Stimulated activated effector memory CD8-positive, alpha-beta T cell treated with anti-CD3 and anti-CD28 coated beads, Interleukin-12 subunit alpha, Interleukin-12 subunit beta, amount 100 ng/mL, for 72 hours (primary cell): Measurements from ENCODE around the gene RUSF1.
A peak's percentile ranks its signal among the peaks of the same experiment; 100 is the strongest.
"Not testable (repeated sequence)": the region's sequence is repeated elsewhere in the genome, so short reads cannot be mapped to it uniquely, and the experiment has no call there.

Source experiments
- ATAC-seq: fragments of 150-1000 bp; cut with Tn5 transposase; 2 replicates; pipeline ENCODE4 v1.10.0; 2021
- DNase-seq, 2 donors: peaks; one replicate each; pipeline ENCODE4 v3.0.0; 2021 to 2022; ENCODE audit warnings: low spot score in 2 of 2
- H3K27ac Mint-ChIP-seq: one replicate; pipeline ENCODE4 v1.8.0; 2022; ENCODE audit warnings: mild to moderate bottlenecking, mixed read lengths
- H3K36me3 Mint-ChIP-seq: one replicate; pipeline ENCODE4 v1.8.0; 2022; ENCODE audit warnings: mild to moderate bottlenecking, mixed read lengths
- H3K4me1 Mint-ChIP-seq: one replicate; pipeline ENCODE4 v1.8.0; 2022; ENCODE audit warnings: mixed read lengths
- H3K4me3 Mint-ChIP-seq: one replicate; pipeline ENCODE4 v1.8.0; 2022; ENCODE audit warnings: mild to moderate bottlenecking, mixed read lengths
- H3K9me3 Mint-ChIP-seq: one replicate; pipeline ENCODE4 v1.8.0; 2022; ENCODE audit warnings: mixed read lengths

The RUSF1 gene

DNA sequence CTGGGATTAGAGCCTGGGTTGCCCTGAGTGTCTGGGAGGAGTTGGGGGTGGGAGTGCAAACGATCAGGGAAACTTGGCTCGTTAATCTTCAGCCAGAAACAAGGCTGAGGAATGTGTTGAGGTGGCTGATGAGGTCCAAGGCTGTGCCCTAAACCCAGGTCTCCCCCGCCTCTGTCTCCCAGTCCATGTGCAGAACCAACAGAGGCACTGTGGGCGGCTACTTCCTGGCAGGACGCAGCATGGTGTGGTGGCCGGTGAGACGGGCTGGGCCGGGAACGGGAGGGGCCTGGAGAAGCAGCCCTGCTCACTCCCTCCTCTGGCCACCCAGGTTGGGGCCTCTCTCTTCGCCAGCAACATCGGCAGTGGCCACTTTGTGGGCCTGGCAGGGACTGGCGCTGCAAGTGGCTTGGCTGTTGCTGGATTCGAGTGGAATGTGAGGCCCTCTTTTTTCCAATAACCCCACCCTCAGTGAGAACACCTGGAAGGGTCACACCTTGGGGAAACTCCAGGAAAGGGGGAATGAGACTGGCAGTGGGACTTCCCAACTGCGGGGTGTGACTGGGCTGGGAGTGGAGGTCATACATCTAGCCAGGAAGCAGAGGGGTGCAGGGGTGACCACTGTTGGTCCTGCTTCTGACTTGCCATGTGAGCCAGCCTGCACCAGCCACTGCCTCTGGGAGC, 23.6 kb downstream of the RUSF1 start:
- DNase-seq (no peak), ATAC-seq (no peak)
- H3K4me1 Mint-ChIP-seq, result peaks cover 5% of the 10 kb centered on the region
- H3K36me3 Mint-ChIP-seq, result no peaks in the 10 kb centered on the region
- no peak overlapping the region for H3K4me3 Mint-ChIP-seq
- no peaks in the 10 kb centered on the region for H3K9me3 Mint-ChIP-seq
- H3K27ac Mint-ChIP-seq, result peak overlapping the region; percentile 12

DNA sequence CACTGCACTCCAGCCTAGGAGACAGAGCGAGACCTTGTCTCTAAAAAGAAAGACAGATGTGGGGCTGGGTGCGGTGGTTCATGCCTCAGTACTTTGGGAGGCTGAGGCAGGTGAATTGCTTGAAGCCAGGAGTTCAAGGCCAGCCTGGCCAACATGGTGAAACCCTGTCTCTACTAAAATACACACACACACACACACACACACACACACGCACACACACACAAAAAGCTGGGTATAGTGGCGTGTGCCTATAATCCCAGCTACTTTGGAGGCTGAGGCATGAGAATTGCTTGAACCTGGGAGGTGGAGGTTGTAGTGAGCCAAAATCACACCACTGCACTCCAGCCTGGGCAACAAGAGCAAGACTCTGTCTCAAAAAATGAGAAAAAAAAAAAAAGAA, 24.1 kb downstream of the RUSF1 start:
- H3K4me1 Mint-ChIP-seq, H3K4me3 Mint-ChIP-seq, DNase-seq, H3K27ac Mint-ChIP-seq, H3K9me3 Mint-ChIP-seq, ATAC-seq, H3K36me3 Mint-ChIP-seq: not testable (repeated sequence)

DNA sequence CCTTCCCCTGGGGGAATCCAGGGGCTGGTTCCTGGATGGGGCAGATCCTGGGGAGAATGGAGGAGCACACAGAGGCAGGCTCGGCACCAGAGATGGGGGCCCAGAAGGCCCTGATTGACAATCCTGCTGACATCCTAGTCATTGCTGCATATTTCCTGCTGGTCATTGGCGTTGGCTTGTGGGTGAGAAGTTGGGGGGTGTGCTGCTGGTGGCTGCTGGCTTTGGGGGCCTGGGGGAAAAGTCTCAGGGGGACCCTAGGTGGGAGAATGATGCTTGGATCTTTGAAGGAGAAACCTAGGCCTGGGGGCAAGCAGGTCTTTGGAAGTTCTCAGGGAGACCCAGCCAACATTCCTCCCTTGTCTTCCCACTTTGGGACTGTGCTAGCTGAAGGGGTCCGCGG, 25.1 kb downstream of the RUSF1 start, which contains the start of gene SLC5A2:
TSS of gene SLC5A2 (plus strand) at position 43 of the 400 bp plus-strand sequence. CDS start at position 57, 14 bp downstream.
- no peak within 1 kb of the TSS for H3K4me3 Mint-ChIP-seq
- no peak for ATAC-seq
- H3K9me3 Mint-ChIP-seq, result no peaks in the 10 kb centered on the region
- H3K36me3 Mint-ChIP-seq, result no peaks in the 10 kb centered on the region
- peak within 1 kb of the TSS; percentile 53 for H3K27ac Mint-ChIP-seq
- DNase-seq, result no peak
- peaks cover 3% of the 10 kb centered on the region for H3K4me1 Mint-ChIP-seq

DNA sequence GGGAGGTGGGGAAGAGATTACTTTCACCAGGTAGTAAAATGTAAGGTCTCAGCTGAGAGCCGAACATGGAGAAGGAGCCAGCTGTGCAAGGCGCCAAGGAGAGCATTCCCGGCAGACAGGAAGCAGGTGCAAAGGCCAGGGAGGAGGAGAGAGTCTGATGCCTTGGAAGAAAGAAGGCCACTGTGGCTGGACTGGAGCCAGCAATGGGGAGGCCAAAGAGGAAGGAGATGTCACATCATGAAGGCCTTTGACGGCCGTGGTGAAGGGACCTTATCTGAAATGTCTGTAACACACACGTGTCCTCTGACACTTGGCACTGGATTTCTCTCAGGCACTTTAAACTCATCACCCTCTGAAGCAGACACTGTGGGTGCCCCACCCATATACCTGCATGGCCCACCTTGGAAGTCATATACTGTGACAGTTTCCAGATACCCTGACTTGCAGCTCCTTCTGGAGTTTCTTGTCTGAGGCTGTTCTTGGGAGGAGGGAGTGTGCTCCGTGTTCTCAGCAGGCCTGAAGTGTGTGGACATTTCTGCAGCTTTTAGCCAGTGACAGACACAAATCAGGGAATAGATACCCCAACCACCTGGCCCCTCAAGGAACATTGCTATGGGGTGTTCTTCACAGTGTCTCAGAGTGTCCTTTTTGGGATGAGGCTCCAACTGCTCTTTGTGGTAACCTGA, 27.2 kb downstream of the RUSF1 start:
- ATAC-seq (no peak), DNase-seq (no peak)
- H3K9me3 Mint-ChIP-seq, result no peaks in the 10 kb centered on the region
- H3K36me3 Mint-ChIP-seq, result no peaks in the 10 kb centered on the region
- H3K4me1 Mint-ChIP-seq, result peaks cover 19% of the 10 kb centered on the region
- H3K4me3 Mint-ChIP-seq, result no peak overlapping the region
- H3K27ac Mint-ChIP-seq, result no peak overlapping the region

DNA sequence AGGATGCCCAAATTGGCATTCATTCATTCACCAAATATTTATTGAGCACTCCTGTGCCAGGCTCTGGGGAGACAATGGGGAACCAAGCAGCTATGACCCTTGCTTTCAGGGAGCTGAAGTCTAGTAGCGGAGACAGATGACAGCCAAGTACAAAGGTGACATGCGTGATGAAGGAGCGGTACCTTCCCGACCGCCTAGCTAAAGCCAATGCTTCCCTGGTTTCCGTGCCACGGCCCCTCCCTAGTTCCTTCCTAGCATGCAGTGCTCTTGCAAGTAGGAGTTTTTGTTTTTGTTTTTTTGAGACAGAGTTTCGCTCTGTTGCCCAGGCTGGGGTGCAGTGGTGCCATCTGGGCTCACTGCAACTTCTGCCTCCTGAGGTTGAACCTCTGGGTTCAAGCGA, 28.4 kb downstream of the RUSF1 start:
- no peak overlapping the region for H3K27ac Mint-ChIP-seq
- no peak for ATAC-seq

DNA sequence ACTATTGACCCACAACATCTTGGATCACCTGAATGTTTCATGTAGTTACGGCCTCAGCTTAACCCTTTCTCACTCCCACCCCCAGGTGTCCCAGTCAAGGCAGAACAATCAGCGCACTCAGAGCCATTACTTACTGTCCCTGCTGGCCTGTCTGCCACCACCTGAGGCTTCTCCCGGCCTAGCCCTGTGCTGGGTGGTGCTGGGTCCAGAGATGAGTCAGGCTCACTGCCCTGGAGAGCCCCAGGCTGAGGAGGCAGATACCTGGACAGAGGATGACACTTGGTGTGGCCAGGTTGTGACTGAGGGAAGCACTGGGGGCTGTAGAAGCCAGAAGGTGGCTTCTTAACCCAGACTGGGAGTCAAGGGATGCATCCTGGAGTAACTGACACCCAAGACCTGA, 29.2 kb downstream of the RUSF1 start:
- H3K36me3 Mint-ChIP-seq, result no peaks in the 10 kb centered on the region
- ATAC-seq (no peak), DNase-seq (no peak)
- no peak overlapping the region for H3K4me3 Mint-ChIP-seq
- H3K27ac Mint-ChIP-seq, result no peak overlapping the region
- no peaks in the 10 kb centered on the region for H3K9me3 Mint-ChIP-seq
- H3K4me1 Mint-ChIP-seq, result peaks cover 20% of the 10 kb centered on the region

More for the DNA sequence above, 28.4 kb downstream of the RUSF1 start:
- Mint-ChIP-seq H3K36me3 (no peaks in the 10 kb centered on the region), H3K4me3 (no peak overlapping the region), H3K4me1 (peaks cover 20% of the 10 kb centered on the region), H3K9me3 (no peaks in the 10 kb centered on the region)
- DNase-seq, result no peak

DNA sequence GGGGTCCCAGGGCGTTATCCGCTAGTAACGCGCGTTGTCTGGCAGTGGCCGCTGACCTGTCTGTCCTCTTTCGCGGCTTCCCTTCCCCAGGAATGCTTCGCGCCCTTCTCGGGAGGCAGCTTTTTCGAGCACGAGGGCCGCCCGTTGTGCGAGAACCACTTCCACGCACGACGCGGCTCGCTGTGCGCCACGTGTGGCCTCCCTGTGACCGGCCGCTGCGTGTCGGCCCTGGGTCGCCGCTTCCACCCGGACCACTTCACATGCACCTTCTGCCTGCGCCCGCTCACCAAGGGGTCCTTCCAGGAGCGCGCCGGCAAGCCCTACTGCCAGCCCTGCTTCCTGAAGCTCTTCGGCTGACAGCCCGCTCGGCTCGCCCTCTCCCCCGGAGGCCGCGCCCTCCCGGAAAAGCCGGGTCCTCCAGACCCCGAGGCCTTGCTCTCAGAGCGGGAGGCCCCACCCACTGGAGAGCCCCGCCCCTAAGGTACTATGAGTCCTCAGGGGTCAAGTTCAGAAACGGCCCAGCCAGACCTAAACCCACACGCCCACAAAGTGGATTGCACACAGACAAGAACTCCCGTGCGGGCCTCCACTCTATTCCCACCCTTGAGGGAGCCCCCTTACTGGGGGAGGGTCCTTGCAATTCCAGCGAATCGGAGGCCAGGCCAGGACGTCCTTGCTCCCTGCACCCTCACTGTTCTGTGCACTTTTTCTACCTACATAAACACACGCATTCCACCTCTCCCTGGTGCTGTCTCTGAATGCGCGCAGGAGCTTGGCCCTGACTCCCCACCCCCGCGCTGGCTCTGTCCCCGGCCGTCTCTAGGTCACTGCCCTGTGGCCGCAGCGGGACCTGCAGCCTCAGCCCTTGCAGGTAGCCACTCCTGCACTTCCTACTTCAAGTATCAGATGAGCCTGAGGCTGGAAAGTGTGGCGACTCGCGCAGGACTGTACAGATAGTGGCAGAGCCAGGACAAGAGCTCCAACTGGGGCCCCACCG, 30.7 kb downstream of the RUSF1 start:
- Mint-ChIP-seq H3K36me3 (no peaks in the 10 kb centered on the region), H3K4me1 (peaks cover 25% of the 10 kb centered on the region), H3K9me3 (no peaks in the 10 kb centered on the region), H3K27ac (no peak overlapping the region), H3K4me3 (peak overlapping the region; percentile 83)
- peak in 1 of 2 donors; percentile 63 for DNase-seq
- peak; percentile 43 for ATAC-seq

DNA sequence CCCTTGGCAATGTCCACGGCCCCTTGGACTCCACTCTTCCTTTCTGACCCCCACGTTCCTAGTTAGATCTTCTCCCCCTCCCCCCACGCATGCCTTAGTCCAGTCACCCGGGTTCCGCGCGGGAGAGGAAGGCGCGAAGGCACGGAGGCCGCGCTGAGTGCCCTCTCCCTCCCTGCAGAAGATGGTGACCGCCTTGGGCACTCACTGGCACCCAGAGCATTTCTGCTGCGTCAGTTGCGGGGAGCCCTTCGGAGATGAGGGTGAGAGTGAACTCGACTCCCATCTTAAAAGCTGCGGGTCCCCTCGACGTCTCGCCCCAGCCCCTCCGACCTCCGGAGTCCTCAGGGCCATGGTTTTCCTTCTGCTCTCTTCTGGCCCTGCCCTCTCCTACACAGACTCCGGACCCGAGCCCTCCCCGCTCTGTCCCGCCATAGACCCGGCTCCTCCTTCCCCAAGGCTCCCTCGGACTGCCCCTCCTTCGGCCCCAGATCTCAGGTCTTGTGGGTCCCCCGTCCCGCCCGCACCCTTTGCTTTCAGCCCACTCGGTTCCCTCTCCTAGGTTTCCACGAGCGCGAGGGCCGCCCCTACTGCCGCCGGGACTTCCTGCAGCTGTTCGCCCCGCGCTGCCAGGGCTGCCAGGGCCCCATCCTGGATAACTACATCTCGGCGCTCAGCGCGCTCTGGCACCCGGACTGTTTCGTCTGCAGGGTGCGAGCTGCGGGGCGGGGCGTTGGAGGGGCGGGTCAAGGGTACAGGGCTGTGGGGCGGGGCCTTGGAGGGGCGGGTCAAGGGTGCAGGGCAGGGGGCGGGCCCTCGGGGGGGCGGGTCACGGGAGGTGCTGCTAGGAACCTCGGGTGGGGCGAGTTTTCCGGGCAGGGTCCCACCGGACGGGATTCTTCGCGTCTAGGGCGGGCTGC, 31.6 kb downstream of the RUSF1 start:
- DNase-seq, result peak; percentile 66 to 83
- Mint-ChIP-seq H3K4me1 (peaks cover 28% of the 10 kb centered on the region), H3K9me3 (no peaks in the 10 kb centered on the region), H3K36me3 (no peaks in the 10 kb centered on the region), H3K27ac (peak overlapping the region; percentile 77), H3K4me3 (peak overlapping the region; percentile 83)
- ATAC-seq, result peak; percentile 89

DNA sequence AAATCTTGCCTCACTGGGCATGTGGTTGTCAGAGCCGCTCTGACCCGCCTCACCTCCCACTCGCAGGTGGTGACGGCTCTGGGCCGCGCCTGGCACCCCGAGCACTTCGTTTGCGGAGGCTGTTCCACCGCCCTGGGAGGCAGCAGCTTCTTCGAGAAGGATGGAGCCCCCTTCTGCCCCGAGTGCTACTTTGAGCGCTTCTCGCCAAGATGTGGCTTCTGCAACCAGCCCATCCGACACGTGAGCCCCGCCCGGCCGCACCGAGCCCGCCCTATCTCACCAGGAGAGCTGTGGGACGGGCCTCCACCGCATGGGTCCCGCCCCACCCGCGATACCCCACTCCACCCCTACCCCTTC, 32.3 kb downstream of the RUSF1 start:
- H3K27ac Mint-ChIP-seq, result no peak overlapping the region

DNA sequence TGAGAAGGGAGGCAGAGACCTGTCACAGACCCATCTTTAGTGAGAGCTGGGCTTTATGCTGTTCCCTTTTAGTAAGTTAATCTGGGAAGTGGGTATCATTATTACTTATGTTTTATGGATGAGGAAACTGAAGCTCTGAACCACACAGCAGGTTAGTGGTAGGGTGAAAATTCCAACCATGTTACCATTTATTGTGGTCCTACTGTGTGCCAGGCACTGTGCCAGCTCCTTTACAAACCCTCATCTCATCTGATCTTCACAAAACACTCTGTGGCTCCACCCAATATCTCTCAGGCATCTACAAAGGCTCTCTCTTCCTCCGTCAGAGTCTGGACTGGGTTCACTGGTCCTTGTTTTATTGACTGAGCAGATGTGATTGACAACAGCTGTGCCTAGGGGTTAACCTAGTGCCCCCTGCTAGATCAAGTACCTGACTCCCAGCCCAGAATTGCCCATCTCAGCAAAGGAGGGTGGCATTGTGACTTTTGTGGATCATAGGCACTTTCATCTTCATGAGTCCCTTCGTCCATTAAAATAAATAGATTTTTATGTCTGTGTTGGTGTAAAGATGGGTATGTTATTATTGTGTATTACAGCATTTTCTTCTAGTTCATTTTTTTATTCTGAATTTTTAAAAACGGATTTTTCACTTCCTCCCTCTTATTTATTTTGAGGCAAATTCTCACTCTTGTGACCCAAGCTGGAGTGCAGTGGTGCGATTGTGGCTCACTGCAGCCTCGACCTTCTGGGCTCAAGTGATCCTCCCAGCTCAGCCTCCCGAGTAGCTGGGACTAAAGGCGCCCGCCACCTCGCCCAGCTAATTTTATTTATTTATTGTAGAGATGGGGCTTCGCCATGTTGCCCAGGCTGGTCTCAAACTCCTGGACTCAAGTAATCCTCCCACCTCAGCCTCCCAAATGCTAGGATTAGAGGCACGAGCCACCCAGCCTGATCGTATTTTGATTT, 33.1 kb downstream of the RUSF1 start:
- DNase-seq (no peak), ATAC-seq (no peak)
- no peaks in the 10 kb centered on the region for H3K36me3 Mint-ChIP-seq
- no peak overlapping the region for H3K27ac Mint-ChIP-seq
- H3K4me3 Mint-ChIP-seq, result peak overlapping the region; percentile 83
- H3K4me1 Mint-ChIP-seq, result peaks cover 28% of the 10 kb centered on the region
- no peaks in the 10 kb centered on the region for H3K9me3 Mint-ChIP-seq

More for the DNA sequence above, 32.3 kb downstream of the RUSF1 start:
- H3K36me3 Mint-ChIP-seq, result no peaks in the 10 kb centered on the region
- ATAC-seq, result no peak
- peaks cover 28% of the 10 kb centered on the region for H3K4me1 Mint-ChIP-seq
- H3K9me3 Mint-ChIP-seq, result no peaks in the 10 kb centered on the region
- peak overlapping the region; percentile 83 for H3K4me3 Mint-ChIP-seq
- no peak for DNase-seq

DNA sequence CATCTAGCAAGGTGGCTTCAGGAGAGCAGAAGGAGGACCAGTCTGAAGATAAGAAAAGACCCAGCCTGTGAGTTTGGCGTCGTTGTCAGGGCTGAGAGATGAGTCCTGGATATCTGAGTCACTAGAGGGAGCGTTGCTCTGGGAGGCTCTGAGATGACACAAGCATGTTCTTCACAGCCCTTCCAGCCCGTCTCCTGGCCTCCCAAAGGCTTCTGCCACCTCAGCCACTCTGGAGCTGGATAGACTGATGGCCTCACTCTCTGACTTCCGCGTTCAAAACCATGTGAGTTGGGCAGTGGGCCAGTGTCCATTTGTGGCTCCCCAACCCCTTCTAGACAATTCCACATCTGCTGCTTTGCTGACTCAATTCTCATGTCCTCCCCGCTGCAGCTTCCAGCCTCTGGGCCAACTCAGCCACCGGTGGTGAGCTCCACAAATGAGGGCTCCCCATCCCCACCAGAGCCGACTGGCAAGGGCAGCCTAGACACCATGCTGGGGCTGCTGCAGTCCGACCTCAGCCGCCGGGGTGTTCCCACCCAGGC, 33.9 kb downstream of the RUSF1 start:
- no peaks in the 10 kb centered on the region for H3K9me3 Mint-ChIP-seq
- no peaks in the 10 kb centered on the region for H3K36me3 Mint-ChIP-seq
- no peak overlapping the region for H3K4me3 Mint-ChIP-seq
- H3K4me1 Mint-ChIP-seq, result peaks cover 28% of the 10 kb centered on the region
- no peak overlapping the region for H3K27ac Mint-ChIP-seq
- DNase-seq, result no peak
- ATAC-seq, result no peak

DNA sequence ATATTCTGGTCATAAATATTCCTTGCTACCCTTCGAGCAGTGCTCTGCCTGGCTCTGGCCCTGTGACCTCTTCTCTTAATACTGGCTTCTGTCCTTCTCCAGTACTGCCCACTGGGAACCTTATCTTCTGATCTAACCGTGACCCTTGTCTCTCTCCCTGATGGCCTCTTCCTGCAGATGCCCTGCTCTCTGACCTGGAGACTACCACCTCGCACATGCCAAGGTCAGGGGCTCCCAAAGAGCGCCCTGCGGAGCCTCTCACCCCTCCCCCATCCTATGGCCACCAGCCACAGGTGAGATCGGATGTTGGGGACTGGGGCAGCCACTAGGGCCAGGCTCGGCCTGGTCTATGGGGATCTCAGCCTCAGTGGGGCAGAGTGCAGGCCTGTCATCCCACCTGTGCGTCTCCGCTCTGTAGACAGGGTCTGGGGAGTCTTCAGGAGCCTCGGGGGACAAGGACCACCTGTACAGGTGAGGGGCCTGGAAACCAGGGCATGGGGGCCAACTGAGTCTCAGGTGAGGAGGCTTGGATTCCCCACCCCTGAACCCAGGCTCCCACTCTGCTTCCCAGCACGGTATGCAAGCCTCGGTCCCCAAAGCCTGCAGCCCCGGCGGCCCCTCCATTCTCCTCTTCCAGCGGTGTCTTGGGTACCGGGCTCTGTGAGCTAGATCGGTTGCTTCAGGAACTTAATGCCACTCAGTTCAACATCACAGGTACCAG, 34.8 kb downstream of the RUSF1 start:
- DNase-seq, result no peak
- Mint-ChIP-seq H3K4me1 (peaks cover 28% of the 10 kb centered on the region), H3K9me3 (no peaks in the 10 kb centered on the region), H3K4me3 (peak overlapping the region; percentile 62), H3K36me3 (no peaks in the 10 kb centered on the region), H3K27ac (peak overlapping the region; percentile 26)
- no peak for ATAC-seq

DNA sequence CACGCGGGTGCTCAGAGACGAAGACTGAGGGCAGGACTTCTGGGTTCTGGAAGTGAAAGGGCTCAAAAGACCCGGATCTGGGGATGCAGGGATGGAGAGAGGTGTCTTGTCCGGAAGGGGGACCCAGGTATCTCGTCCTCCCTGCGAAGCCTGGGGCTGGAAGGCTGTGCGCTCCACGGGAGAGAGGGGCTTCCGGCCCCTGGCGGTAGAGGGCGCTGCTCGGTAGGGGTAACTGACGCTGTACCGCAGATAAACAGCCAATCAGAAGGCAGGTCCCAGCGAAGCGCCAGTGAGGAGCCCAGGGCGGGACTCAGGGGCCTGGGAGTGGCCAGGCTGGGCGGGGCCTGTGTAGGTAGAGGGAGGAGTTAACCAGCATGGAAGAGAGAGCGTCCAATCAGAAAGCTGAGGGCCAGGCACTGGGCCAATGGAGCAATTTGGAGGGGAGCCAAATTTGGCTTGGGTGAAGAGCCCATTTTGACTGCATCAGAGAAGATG, 35.4 kb downstream of the RUSF1 start:
- peak overlapping the region; percentile 26 for H3K27ac Mint-ChIP-seq
- peaks cover 22% of the 10 kb centered on the region for H3K4me1 Mint-ChIP-seq
- H3K4me3 Mint-ChIP-seq, result peak overlapping the region; percentile 62
- peak; percentile 23 for ATAC-seq
- no peaks in the 10 kb centered on the region for H3K9me3 Mint-ChIP-seq
- no peaks in the 10 kb centered on the region for H3K36me3 Mint-ChIP-seq
- no peak for DNase-seq
